VCaP (cell line): ENCODE results near the gene CMC2.

Experiments
- H3K27ac ChIP-seq: fragments of 450-650 bp; 2 replicates; pipeline ENCODE4 v1.5.1; 2017
- TF ChIP-seq, protein P1 (sequence below): fragments of 450-650 bp; conservative IDR thresholded peaks from 2 replicates; pipeline ENCODE4 v1.5.1; 2017; ENCODE audit warnings: mild to moderate bottlenecking, moderate library complexity

Gene CMC2

DNA sequence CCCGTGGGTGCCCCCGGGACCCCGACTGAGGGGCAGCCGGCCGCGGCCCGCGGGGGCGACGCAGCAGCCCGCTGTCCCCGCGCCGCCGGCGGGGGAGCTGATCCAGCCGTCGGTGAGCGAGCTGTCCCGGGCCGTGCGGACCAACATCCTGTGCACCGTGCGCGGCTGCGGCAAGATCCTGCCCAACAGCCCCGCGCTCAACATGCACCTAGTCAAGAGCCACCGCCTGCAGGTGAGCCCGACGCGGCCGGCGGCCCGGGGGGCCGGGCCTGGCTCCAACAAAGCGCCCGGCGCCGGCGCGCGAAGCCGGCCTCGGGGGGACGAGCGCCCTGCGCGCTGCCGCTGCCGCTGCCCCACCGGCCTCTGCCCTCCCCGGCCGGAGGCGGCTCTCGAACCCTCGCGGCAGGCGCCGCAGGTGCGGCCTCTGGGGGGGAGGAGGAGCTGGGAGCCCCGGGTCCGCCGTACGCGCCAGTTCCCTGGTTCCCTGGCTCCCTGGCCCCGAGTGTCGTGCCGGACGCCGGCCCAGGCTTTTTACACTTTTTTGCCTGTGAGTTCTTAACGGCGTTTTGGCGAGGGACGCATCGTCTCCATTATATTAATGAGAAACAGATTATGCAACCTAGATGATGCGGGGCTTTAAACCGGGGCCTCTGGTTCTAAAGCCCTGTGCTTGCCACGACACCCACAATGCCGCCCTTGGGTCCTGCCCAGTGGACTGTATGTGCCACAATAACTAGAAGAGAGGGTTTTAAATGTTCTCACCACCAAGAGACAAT is 29.5 kb upstream of the CMC2 start:
- H3K27ac ChIP-seq, result peak overlapping the region; percentile 78
- TF ChIP-seq, protein P1, sequence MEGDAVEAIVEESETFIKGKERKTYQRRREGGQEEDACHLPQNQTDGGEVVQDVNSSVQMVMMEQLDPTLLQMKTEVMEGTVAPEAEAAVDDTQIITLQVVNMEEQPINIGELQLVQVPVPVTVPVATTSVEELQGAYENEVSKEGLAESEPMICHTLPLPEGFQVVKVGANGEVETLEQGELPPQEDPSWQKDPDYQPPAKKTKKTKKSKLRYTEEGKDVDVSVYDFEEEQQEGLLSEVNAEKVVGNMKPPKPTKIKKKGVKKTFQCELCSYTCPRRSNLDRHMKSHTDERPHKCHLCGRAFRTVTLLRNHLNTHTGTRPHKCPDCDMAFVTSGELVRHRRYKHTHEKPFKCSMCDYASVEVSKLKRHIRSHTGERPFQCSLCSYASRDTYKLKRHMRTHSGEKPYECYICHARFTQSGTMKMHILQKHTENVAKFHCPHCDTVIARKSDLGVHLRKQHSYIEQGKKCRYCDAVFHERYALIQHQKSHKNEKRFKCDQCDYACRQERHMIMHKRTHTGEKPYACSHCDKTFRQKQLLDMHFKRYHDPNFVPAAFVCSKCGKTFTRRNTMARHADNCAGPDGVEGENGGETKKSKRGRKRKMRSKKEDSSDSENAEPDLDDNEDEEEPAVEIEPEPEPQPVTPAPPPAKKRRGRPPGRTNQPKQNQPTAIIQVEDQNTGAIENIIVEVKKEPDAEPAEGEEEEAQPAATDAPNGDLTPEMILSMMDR, result no peak

DNA sequence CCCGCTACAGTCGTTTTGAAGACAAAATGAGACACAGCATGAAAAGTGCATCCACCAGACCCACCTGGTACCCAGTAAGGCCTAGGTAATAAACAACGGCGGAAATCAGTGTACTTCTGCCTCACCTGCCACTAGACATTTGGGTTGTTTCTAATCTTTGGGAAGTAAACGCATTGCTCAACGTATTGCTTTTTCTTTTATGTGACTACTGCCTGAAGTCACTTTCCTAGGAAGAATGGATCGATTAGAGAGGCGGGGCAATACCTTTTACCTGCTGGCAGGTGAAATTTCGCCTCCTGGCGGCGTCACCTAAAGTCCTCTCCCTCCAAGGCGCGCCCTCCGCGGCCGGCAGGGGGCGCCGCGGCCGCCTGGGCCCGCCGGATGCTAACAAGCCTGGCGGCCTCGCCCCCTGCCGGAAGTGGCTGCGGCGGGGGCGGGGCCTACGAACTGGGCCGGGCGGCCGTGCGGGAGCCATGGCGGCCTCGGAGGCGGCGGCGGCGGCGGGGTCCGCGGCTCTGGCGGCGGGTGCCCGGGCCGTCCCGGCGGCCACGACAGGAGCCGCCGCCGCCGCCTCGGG is 28.8 kb upstream of the CMC2 start, which contains the start of gene ATMIN:
Gene ATMIN (plus strand): TSS at position 445 of the 577 bp plus-strand sequence. CDS start 29 bp downstream, at position 474.
- TF ChIP-seq, protein P1, result peak; percentile 95
- peak within 1 kb of the TSS; percentile 78 for H3K27ac ChIP-seq

DNA sequence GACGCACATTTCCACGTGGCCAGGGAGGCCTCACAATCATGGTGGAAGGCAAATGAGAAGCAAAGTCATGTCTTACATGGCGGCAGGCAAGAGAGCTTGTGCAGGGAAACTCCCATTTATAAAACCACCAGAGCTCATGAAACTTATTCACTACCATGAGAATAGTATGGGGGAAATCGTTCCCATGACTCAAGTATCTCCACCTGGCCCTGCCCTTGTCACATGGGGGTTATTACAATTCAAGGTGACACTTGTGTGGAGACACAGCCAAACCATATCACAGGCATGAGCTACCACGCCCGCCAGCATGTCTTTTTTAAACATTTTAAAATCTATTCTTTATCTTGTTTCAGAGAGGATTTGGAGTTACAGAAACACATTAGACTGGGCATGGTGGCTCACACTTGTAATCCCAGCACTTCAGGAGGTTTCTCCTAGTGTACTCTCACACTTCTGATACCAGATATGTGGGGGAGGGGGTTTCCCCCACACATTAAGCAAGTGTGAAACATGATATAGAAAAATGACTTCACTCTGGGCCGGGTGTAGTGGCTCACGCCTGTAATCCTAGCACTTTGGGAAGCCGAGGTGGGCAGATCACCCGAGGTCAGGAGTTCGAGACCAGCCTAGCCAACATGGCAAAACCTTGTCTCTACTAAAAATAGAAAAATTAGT is 23.4 kb upstream of the CMC2 start:
- TF ChIP-seq, protein P1, result no peak
- H3K27ac ChIP-seq, result no peak overlapping the region

DNA sequence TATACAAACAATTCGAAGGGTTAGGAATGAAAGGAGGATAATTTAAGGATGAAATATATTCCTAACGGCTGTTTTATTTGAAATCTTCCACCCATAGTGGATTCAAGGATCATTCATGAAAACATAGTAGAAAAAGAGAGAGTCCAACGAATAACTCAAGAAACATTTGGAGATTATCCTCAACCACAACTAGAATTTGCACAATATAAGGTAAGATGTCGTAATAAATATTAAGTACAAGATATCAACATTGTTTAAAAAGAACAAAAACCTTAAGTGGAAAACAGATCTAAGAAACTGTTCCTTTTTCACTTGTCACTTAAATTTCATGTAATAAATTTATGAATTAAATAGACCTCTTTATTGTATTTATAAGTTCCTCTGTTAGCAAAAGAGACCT is 19.7 kb upstream of the CMC2 start:
- TF ChIP-seq, protein P1, result no peak
- H3K27ac ChIP-seq, result no peak overlapping the region

DNA sequence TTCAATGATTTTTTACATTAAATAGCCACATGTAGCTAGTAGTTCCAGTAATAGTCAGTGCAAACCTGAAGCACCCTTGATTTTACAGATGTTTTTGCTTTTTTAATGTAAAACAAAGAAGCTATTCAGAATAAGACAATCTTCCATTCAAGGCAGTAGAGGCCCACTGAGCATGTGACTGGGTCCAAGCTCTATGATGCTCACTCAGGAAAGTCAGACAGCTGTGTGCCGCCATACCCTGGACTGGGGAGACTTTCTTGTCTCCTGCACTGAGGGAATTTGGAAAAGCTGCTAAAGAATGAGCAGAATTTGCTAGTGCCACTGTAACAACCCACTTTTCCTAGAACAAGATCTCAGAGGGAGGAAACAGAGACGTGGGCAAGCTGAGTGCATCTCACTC is 11.8 kb upstream of the CMC2 start:
- H3K27ac ChIP-seq, result no peak overlapping the region
- TF ChIP-seq, protein P1, result no peak

DNA sequence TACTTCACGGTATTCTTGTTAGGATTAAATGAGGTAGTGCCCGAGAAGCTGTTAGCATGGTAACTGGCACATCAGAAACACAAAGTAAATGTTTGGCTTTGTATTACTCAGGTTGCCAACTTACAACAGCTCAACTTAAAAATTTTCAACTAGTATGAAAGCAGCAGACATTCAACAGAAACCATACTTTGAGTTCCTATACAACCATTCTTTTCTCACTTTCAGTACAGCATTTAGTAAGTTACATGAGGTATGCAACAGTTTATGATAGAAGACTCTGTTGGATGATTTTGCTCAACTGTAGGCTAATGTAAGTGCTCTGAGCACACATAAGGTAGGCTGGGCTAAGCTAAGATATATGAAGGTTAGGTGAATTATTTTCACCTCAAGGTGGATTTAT is 8.0 kb upstream of the CMC2 start:
- no peak overlapping the region for H3K27ac ChIP-seq
- TF ChIP-seq, protein P1, result no peak

DNA sequence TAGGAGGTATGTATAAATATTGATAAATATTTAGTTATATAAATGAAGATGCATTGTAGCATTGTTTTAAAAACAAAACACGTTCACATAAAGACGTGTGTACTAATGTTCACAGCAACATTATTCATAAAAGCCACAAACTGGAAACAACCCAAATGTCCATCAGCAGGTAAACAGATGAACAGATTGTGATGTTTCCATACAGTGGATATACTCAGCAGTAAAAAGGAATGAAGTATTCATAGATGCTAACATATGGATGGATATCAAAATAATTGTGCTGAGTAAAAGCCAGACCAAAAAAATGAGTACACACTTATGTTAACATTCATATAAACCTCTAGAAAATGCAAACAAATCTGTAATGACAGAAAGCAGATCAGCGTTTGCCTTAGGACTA is 6.3 kb upstream of the CMC2 start:
- no peak overlapping the region for H3K27ac ChIP-seq
- TF ChIP-seq, protein P1, result no peak
